ENCODE data around the gene TTI1.
A peak's percentile ranks its signal among the peaks of the same experiment; 100 is the strongest.

TTI1 gene

GRCh38 chr20:38034961-38035360 is 1.7 kb upstream of the TTI1 start:
- Histone ChIP-seq H3K36me3 (ENCODE audit: control insufficient read depth, insufficient read depth, low read length) (peaks cover 9% of the 10 kb centered on the region), H3K4me1 (ENCODE audit: control insufficient read depth, insufficient read depth, low read length) (peaks cover 7% of the 10 kb centered on the region), H3K4me3 (ENCODE audit: insufficient read depth, low read depth, low read length) (peak overlapping the region; percentile 70), H3K9me3 (ENCODE audit: control insufficient read depth, low read length) (no peaks in the 10 kb centered on the region), H3K27me3 (ENCODE audit: control insufficient read depth, insufficient read depth, low read length, poor library complexity, severe bottlenecking) (no peaks in the 10 kb centered on the region), H3K27ac (ENCODE audit: insufficient read depth, low read depth, low read length, poor library complexity, severe bottlenecking) (no peak overlapping the region)
- 93 to 95% methylated on average over 6 of the region's 6 CpGs for WGBS, 2 experiments

- no peak overlapping the region for H3K27ac ChIP-seq (ENCODE audit: insufficient read depth, low read depth, low read length, poor library complexity, severe bottlenecking)
- H3K4me3 ChIP-seq (ENCODE audit: insufficient read depth, low read depth, low read length), result peak overlapping the region; percentile 70
- no peaks in the 10 kb centered on the region for H3K27me3 ChIP-seq (ENCODE audit: control insufficient read depth, insufficient read depth, low read length, poor library complexity, severe bottlenecking)
- H3K9me3 ChIP-seq (ENCODE audit: control insufficient read depth, low read length), result no peaks in the 10 kb centered on the region
- 14 to 16% methylated on average over 14 of the region's 14 CpGs for WGBS, 2 experiments
- peaks cover 7% of the 10 kb centered on the region for H3K4me1 ChIP-seq (ENCODE audit: control insufficient read depth, insufficient read depth, low read length)
- peaks cover 9% of the 10 kb centered on the region for H3K36me3 ChIP-seq (ENCODE audit: control insufficient read depth, insufficient read depth, low read length)
Measured at GRCh38 chr20:38034108-38034649, 923 bp upstream of the TTI1 start.

- WGBS, 2 experiments, result 41 to 42% methylated on average over 28 of the region's 28 CpGs
- Histone ChIP-seq H3K27ac (ENCODE audit: insufficient read depth, low read depth, low read length, poor library complexity, severe bottlenecking) (peak overlapping the region; percentile 86), H3K36me3 (ENCODE audit: control insufficient read depth, insufficient read depth, low read length) (peaks cover 9% of the 10 kb centered on the region), H3K4me1 (ENCODE audit: control insufficient read depth, insufficient read depth, low read length) (peaks cover 7% of the 10 kb centered on the region), H3K27me3 (ENCODE audit: control insufficient read depth, insufficient read depth, low read length, poor library complexity, severe bottlenecking) (no peaks in the 10 kb centered on the region), H3K4me3 (ENCODE audit: insufficient read depth, low read depth, low read length) (peak overlapping the region; percentile 70), H3K9me3 (ENCODE audit: control insufficient read depth, low read length) (no peaks in the 10 kb centered on the region)
Measured at GRCh38 chr20:38032585-38033329, 499 bp downstream of the TTI1 start.

- Histone ChIP-seq H3K4me1 (ENCODE audit: control insufficient read depth, insufficient read depth, low read length) (peaks cover 7% of the 10 kb centered on the region), H3K27ac (ENCODE audit: insufficient read depth, low read depth, low read length, poor library complexity, severe bottlenecking) (no peak overlapping the region), H3K4me3 (ENCODE audit: insufficient read depth, low read depth, low read length) (peak overlapping the region; percentile 70), H3K27me3 (ENCODE audit: control insufficient read depth, insufficient read depth, low read length, poor library complexity, severe bottlenecking) (no peaks in the 10 kb centered on the region), H3K9me3 (ENCODE audit: control insufficient read depth, low read length) (no peaks in the 10 kb centered on the region), H3K36me3 (ENCODE audit: control insufficient read depth, insufficient read depth, low read length) (peaks cover 9% of the 10 kb centered on the region)
- WGBS, 2 experiments, result 88 to 96% methylated on average over 3 of the region's 3 CpGs
Measured at GRCh38 chr20:38031957-38032356, 1.3 kb downstream of the TTI1 start.

- H3K36me3 ChIP-seq (ENCODE audit: control insufficient read depth, insufficient read depth, low read length), result no peaks in the 10 kb centered on the region
- H3K27me3 ChIP-seq (ENCODE audit: control insufficient read depth, insufficient read depth, low read length, poor library complexity, severe bottlenecking), result no peaks in the 10 kb centered on the region
- H3K27ac ChIP-seq (ENCODE audit: insufficient read depth, low read depth, low read length, poor library complexity, severe bottlenecking), result no peak overlapping the region
- no peaks in the 10 kb centered on the region for H3K9me3 ChIP-seq (ENCODE audit: control insufficient read depth, low read length)
- 95 to 98% methylated on average over 3 of the region's 3 CpGs for WGBS, 2 experiments
- H3K4me3 ChIP-seq (ENCODE audit: insufficient read depth, low read depth, low read length), result no peak overlapping the region
- peaks cover 2% of the 10 kb centered on the region for H3K4me1 ChIP-seq (ENCODE audit: control insufficient read depth, insufficient read depth, low read length)
Measured at GRCh38 chr20:38029453-38029852, 3.8 kb downstream of the TTI1 start.

- Histone ChIP-seq H3K27ac (ENCODE audit: insufficient read depth, low read depth, low read length, poor library complexity, severe bottlenecking) (no peak overlapping the region), H3K9me3 (ENCODE audit: control insufficient read depth, low read length) (no peaks in the 10 kb centered on the region), H3K4me3 (ENCODE audit: insufficient read depth, low read depth, low read length) (no peak overlapping the region), H3K4me1 (ENCODE audit: control insufficient read depth, insufficient read depth, low read length) (no peaks in the 10 kb centered on the region), H3K27me3 (ENCODE audit: control insufficient read depth, insufficient read depth, low read length, poor library complexity, severe bottlenecking) (no peaks in the 10 kb centered on the region), H3K36me3 (ENCODE audit: control insufficient read depth, insufficient read depth, low read length) (peaks cover 4% of the 10 kb centered on the region)
- WGBS, 2 experiments, result 91 to 95% methylated on average over 5 of the region's 5 CpGs
Measured at GRCh38 chr20:38024496-38024895, 8.8 kb downstream of the TTI1 start.

- Histone ChIP-seq H3K9me3 (ENCODE audit: control insufficient read depth, low read length) (peaks cover under 1% of the 10 kb centered on the region), H3K36me3 (ENCODE audit: control insufficient read depth, insufficient read depth, low read length) (peaks cover 11% of the 10 kb centered on the region), H3K27me3 (ENCODE audit: control insufficient read depth, insufficient read depth, low read length, poor library complexity, severe bottlenecking) (no peaks in the 10 kb centered on the region), H3K27ac (ENCODE audit: insufficient read depth, low read depth, low read length, poor library complexity, severe bottlenecking) (no peak overlapping the region), H3K4me3 (ENCODE audit: insufficient read depth, low read depth, low read length) (no peak overlapping the region), H3K4me1 (ENCODE audit: control insufficient read depth, insufficient read depth, low read length) (no peaks in the 10 kb centered on the region)
- 94 to 98% methylated on average over 5 of the region's 5 CpGs for WGBS, 2 experiments
Measured at GRCh38 chr20:38023181-38024001, 9.9 kb downstream of the TTI1 start.

- H3K4me1 ChIP-seq (ENCODE audit: control insufficient read depth, insufficient read depth, low read length), result no peaks in the 10 kb centered on the region
- WGBS, 2 experiments, result 82 to 93% methylated on average over 1 to 2 of the region's 2 CpGs
- H3K27me3 ChIP-seq (ENCODE audit: control insufficient read depth, insufficient read depth, low read length, poor library complexity, severe bottlenecking), result no peaks in the 10 kb centered on the region
- H3K4me3 ChIP-seq (ENCODE audit: insufficient read depth, low read depth, low read length), result no peak overlapping the region
- H3K9me3 ChIP-seq (ENCODE audit: control insufficient read depth, low read length), result peaks cover 2% of the 10 kb centered on the region
- peaks cover 30% of the 10 kb centered on the region for H3K36me3 ChIP-seq (ENCODE audit: control insufficient read depth, insufficient read depth, low read length)
- no peak overlapping the region for H3K27ac ChIP-seq (ENCODE audit: insufficient read depth, low read depth, low read length, poor library complexity, severe bottlenecking)
Measured at GRCh38 chr20:38021087-38021772, 12.0 kb downstream of the TTI1 start.

- Histone ChIP-seq H3K27ac (ENCODE audit: insufficient read depth, low read depth, low read length, poor library complexity, severe bottlenecking) (no peak overlapping the region), H3K36me3 (ENCODE audit: control insufficient read depth, insufficient read depth, low read length) (peaks cover 35% of the 10 kb centered on the region), H3K4me1 (ENCODE audit: control insufficient read depth, insufficient read depth, low read length) (no peaks in the 10 kb centered on the region), H3K9me3 (ENCODE audit: control insufficient read depth, low read length) (peaks cover 2% of the 10 kb centered on the region), H3K27me3 (ENCODE audit: control insufficient read depth, insufficient read depth, low read length, poor library complexity, severe bottlenecking) (no peaks in the 10 kb centered on the region), H3K4me3 (ENCODE audit: insufficient read depth, low read depth, low read length) (no peak overlapping the region)
- WGBS, 2 experiments, result 97 to 100% methylated on average over 1 to 2 of the region's 2 CpGs
Measured at GRCh38 chr20:38018385-38018784, 14.9 kb downstream of the TTI1 start.

- H3K9me3 ChIP-seq (ENCODE audit: control insufficient read depth, low read length), result peaks cover 2% of the 10 kb centered on the region
- H3K4me3 ChIP-seq (ENCODE audit: insufficient read depth, low read depth, low read length), result no peak overlapping the region
- H3K27me3 ChIP-seq (ENCODE audit: control insufficient read depth, insufficient read depth, low read length, poor library complexity, severe bottlenecking), result no peaks in the 10 kb centered on the region
- no peak overlapping the region for H3K27ac ChIP-seq (ENCODE audit: insufficient read depth, low read depth, low read length, poor library complexity, severe bottlenecking)
- H3K36me3 ChIP-seq (ENCODE audit: control insufficient read depth, insufficient read depth, low read length), result peaks cover 39% of the 10 kb centered on the region
- WGBS, 2 experiments, result 87 to 100% methylated on average over 1 of the region's 1 CpG
- no peaks in the 10 kb centered on the region for H3K4me1 ChIP-seq (ENCODE audit: control insufficient read depth, insufficient read depth, low read length)
Measured at GRCh38 chr20:38017959-38018358, 15.3 kb downstream of the TTI1 start.

Measured in ectodermal cell (in vitro differentiated cells).